Measurements from ENCODE around the gene NAPEPLD. TPM values are rescaled to one million over a fixed set of nuclear protein-coding genes. Genes with fewer than 3 reads are reported as not detected.
A peak's percentile ranks its signal among the peaks of the same experiment; 100 is the strongest.
"Not testable (repeated sequence)": the region's sequence is repeated elsewhere in the genome, so short reads cannot be mapped to it uniquely, and the experiment has no call there.

NAPEPLD gene
- total RNA-seq, 1 donor from 2014 or later, result 8.1 TPM

DNA sequence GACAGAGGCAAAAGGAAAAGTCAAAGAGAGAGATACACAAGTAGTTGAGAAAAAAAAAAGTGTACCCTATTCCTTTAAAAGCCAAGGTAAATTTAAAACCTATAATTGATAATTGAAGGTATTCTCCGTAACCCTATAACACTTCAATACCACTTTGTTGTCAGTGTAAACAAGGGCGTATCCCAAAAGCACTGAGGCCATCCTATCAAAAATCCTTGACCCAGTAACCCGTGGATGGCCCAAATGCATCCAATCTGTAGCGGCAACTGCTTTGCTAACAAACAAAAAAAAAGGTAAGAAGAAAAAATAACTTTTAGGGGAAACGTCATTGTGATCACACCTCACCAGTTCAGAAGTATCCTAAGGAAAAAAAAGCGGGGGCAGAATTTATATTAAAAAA is 5.1 kb upstream of the NAPEPLD start:
- Mint-ChIP-seq H3K9me3 (no peaks in the 10 kb centered on the region), H3K4me3 (no peak overlapping the region), H3K4me1 (ENCODE audit: low read depth) (peaks cover 35% of the 10 kb centered on the region), H3K27ac (no peak overlapping the region), H3K27me3 (ENCODE audit: insufficient read depth) (no peaks in the 10 kb centered on the region), H3K36me3 (ENCODE audit: low read depth) (peaks cover 8% of the 10 kb centered on the region)
- DNase-seq (ENCODE audit: low spot score), result no peak
- intact Hi-C loops (cut with micrococcal nuclease), result no loop called here

GRCh38 chr7:103152744-103153617 is 4.1 kb upstream of the NAPEPLD start:
- intact Hi-C loops (cut with micrococcal nuclease); H3K27me3 Mint-ChIP-seq (ENCODE audit: insufficient read depth): not testable (repeated sequence)

DNA sequence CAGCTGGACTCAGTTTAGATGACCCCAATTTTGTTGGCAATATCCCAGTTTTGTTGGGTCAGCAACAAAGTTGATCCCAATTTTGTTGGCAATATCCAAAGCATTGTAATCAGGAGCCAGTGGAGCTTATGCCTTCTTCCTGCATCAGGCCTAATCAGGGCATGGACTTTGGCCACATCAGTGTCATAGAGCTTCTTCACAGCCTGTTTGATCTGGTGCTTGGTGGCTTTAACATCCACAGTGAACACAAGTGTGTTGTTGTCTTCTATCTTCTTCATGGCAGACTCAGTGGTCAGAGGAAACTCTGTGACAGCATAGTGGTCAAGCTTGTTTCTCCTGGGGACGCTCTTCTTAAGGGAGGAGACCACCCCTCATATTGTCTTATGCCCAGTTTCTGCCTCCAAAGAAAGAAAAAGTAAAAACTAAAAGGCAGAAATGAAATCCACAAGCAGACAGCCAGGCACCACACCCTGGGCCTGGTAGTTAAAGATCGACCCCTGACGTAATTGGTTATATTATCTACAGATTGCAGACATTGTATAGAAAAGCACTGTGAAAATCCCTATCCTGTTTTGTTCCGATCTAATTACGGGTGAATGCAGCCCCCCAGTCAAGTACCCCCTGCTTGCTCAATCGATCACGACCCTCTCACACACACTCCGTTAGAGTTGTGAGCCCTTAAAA is 3.2 kb upstream of the NAPEPLD start:
- H3K27ac Mint-ChIP-seq; H3K27me3 Mint-ChIP-seq (ENCODE audit: insufficient read depth); H3K4me3 Mint-ChIP-seq; H3K36me3 Mint-ChIP-seq (ENCODE audit: low read depth); intact Hi-C loops (cut with micrococcal nuclease); H3K9me3 Mint-ChIP-seq; DNase-seq (ENCODE audit: low spot score): not testable (repeated sequence)
- peaks cover 53% of the 10 kb centered on the region for H3K4me1 Mint-ChIP-seq (ENCODE audit: low read depth)

More at GRCh38 chr7:103152744-103153617, 4.1 kb upstream of the NAPEPLD start:
- peaks cover 45% of the 10 kb centered on the region for H3K4me1 Mint-ChIP-seq (ENCODE audit: low read depth)
- not testable (repeated sequence) for H3K27ac Mint-ChIP-seq; H3K4me3 Mint-ChIP-seq; H3K9me3 Mint-ChIP-seq; H3K36me3 Mint-ChIP-seq (ENCODE audit: low read depth); DNase-seq (ENCODE audit: low spot score)

- Mint-ChIP-seq H3K4me3 (peak overlapping the region; percentile 82), H3K9me3 (no peaks in the 10 kb centered on the region), H3K4me1 (ENCODE audit: low read depth) (peaks cover 50% of the 10 kb centered on the region), H3K27ac (peak overlapping the region; percentile 88), H3K36me3 (ENCODE audit: low read depth) (peaks cover 13% of the 10 kb centered on the region), H3K27me3 (ENCODE audit: insufficient read depth) (no peaks in the 10 kb centered on the region)
- no peak for DNase-seq (ENCODE audit: low spot score)
- intact Hi-C loops (cut with micrococcal nuclease), result no loop called here
Observed at GRCh38 chr7:103150192-103150591, 1.3 kb upstream of the NAPEPLD start.

DNA sequence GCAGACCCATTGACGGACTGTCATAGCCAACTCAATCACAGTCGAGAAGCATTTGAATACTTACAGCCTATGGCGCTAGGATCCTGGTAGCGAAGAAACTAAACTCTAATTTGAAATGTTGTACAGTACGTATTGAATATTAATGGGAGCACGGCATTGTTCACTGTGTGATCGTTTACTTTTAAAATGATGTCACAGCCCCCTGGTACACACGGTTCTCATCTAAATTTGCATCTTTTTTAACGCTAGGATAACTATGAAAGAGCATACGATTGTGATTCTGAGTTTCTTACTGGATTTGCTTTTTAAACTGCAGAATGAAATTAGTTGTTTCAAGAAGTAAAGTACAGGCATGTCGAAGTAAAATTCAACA is 895 bp upstream of the NAPEPLD start:
- Mint-ChIP-seq H3K36me3 (ENCODE audit: low read depth) (peaks cover 13% of the 10 kb centered on the region), H3K4me1 (ENCODE audit: low read depth) (peaks cover 49% of the 10 kb centered on the region), H3K9me3 (no peaks in the 10 kb centered on the region), H3K27me3 (ENCODE audit: insufficient read depth) (no peaks in the 10 kb centered on the region), H3K27ac (peak overlapping the region; percentile 88), H3K4me3 (peak overlapping the region; percentile 82)
- DNase-seq (ENCODE audit: low spot score), result no peak
- intact Hi-C loops (cut with micrococcal nuclease), result loop anchor here (1.0 to 2.0 kb wide), 5 partner anchors 74 to 401 kb away; partner anchors contain the start of genes ARMC10, DNAJC2, FAM185A and PMPCB

DNA sequence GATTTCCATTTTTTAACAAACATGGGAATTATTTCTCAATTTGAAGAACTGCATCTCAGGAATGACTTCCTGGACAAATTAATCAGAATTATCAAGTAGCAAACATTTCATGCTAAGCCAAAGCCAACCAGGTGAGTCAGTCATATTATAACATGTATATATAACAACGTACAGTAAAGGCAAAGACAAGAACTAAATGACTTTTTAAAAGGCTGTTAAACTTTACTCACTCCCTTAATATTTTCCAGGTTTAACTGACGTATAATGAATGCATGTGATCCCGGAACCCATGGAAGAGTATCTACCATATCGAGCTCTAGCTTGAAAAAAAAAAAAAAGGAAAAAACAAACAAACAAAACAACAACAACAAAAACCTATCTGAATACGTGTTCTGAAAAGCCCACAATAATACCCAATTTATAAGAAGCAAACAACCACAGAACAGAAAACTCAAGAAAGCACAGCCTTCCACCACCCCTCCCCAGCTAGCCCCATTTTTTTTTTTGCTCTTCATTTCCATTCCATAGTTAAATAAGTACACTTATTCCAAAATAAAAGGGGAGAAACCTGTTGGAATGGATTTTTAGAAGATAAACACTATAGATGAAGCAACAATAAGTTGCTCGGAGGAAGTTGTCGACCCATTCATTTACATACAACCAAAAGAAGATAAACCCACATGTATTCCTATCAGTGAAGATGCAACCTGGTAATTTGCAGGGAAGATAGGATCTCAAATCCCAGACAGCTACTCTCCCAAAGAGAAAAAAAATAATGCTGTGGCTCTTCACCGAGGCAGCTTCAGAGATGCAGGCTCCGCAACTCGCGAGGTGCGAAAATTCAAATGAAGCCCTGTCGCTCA is 537 bp downstream of the NAPEPLD start:
- Mint-ChIP-seq H3K4me3 (peak overlapping the region; percentile 96), H3K4me1 (ENCODE audit: low read depth) (peaks cover 46% of the 10 kb centered on the region), H3K27ac (peak overlapping the region; percentile 97), H3K27me3 (ENCODE audit: insufficient read depth) (no peaks in the 10 kb centered on the region), H3K36me3 (ENCODE audit: low read depth) (peaks cover 16% of the 10 kb centered on the region), H3K9me3 (no peaks in the 10 kb centered on the region)
- intact Hi-C loops (cut with micrococcal nuclease), result loop anchor here (2.0 kb wide), 3 partner anchors 132 to 400 kb away; partner anchors contain the start of genes DNAJC2 and FAM185A
- DNase-seq (ENCODE audit: low spot score), result no peak

DNA sequence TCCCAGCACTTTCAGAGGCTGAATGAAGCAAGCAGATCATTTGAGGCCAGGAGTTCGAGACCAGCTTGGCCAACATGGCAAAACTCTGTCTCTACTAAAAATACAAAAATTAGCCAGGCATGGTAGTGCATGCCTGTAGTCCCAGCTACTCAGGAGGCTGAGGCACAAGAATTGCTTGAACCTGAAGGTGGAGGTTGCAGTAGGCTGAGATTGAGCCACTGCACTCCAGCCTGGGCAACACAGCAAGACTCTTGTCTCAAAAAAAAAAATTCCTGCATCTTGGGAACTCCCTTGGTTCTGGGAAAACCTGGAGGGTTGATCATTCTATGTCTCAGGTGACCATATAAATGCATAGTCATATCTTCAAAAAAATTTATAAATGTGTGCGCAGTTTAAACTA is 4.1 kb downstream of the NAPEPLD start:
- H3K4me3 Mint-ChIP-seq; H3K27me3 Mint-ChIP-seq (ENCODE audit: insufficient read depth); H3K27ac Mint-ChIP-seq; intact Hi-C loops (cut with micrococcal nuclease); DNase-seq (ENCODE audit: low spot score); H3K9me3 Mint-ChIP-seq: not testable (repeated sequence)
- H3K36me3 Mint-ChIP-seq (ENCODE audit: low read depth), result peaks cover 18% of the 10 kb centered on the region
- peaks cover 44% of the 10 kb centered on the region for H3K4me1 Mint-ChIP-seq (ENCODE audit: low read depth)

GRCh38 chr7:103143868-103144267 is 5.0 kb downstream of the NAPEPLD start:
- no peaks in the 10 kb centered on the region for H3K9me3 Mint-ChIP-seq

DNA sequence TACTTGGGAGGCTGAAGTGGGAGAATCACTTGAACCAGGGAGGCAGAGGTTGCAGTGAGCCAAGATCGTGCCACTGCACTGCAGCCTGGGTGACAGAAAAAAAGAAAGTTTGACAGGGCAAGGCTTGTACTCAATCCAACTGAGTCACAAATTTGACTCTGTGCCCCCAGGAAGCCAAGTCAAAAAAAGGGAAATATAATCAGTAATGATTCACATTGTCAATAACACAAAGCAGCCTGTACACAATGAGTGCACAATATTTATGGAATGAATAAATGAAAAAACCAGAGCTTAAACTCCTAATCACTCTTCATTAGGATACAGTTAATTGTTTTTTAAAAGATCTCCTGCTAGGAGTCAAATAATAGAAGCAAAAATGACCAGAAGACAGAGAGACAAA is 6.4 kb downstream of the NAPEPLD start:
- no peak overlapping the region for H3K4me3 Mint-ChIP-seq
- DNase-seq (ENCODE audit: low spot score), result no peak
- no peaks in the 10 kb centered on the region for H3K9me3 Mint-ChIP-seq
- H3K27ac Mint-ChIP-seq, result no peak overlapping the region
- H3K4me1 Mint-ChIP-seq (ENCODE audit: low read depth), result peaks cover 26% of the 10 kb centered on the region
- H3K27me3 Mint-ChIP-seq (ENCODE audit: insufficient read depth), result no peaks in the 10 kb centered on the region
- peaks cover 16% of the 10 kb centered on the region for H3K36me3 Mint-ChIP-seq (ENCODE audit: low read depth)
- intact Hi-C loops (cut with micrococcal nuclease), result no loop called here

More at GRCh38 chr7:103143868-103144267, 5.0 kb downstream of the NAPEPLD start:
- no peaks in the 10 kb centered on the region for H3K27me3 Mint-ChIP-seq (ENCODE audit: insufficient read depth)
- peaks cover 39% of the 10 kb centered on the region for H3K4me1 Mint-ChIP-seq (ENCODE audit: low read depth)
- intact Hi-C loops (cut with micrococcal nuclease), result no loop called here
- H3K27ac Mint-ChIP-seq, result no peak overlapping the region
- H3K36me3 Mint-ChIP-seq (ENCODE audit: low read depth), result peaks cover 18% of the 10 kb centered on the region
- no peak overlapping the region for H3K4me3 Mint-ChIP-seq
- DNase-seq (ENCODE audit: low spot score), result no peak

DNA sequence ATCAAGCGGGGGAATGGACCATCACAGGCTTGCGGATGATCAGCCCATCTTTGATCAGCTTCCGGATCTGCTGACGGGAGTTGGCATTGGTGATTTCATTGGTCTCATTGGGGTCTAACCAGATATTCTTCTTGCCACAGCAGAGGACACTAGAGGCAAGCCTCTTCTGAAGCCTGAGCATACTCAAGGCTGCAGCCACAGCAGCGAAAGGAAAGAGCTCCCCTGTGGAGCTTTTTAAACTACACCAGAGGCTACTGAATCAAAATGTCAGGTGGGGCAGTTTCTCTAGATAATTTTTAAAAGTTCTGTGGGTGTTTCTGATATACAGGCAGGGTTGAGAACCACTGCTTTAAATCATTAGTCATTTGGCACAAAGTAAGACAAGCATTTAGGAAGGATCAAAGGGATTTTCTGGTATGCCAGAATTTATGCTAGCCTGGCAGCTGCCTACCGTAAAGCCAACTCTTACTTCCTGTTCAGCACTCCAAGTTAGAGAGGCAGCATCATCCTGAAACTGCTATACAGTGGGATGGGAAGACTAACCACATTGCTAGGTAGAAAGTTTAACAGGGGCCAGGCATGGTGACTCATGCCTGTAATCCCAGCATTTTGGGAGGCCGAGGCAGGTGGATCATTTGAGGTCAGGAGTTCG is 7.0 kb downstream of the NAPEPLD start:
- Mint-ChIP-seq H3K27me3 (ENCODE audit: insufficient read depth) (no peaks in the 10 kb centered on the region), H3K4me1 (ENCODE audit: low read depth) (peaks cover 20% of the 10 kb centered on the region), H3K36me3 (ENCODE audit: low read depth) (peaks cover 16% of the 10 kb centered on the region), H3K27ac (no peak overlapping the region), H3K4me3 (no peak overlapping the region), H3K9me3 (no peaks in the 10 kb centered on the region)
- no peak for DNase-seq (ENCODE audit: low spot score)
- intact Hi-C loops (cut with micrococcal nuclease), result no loop called here

DNA sequence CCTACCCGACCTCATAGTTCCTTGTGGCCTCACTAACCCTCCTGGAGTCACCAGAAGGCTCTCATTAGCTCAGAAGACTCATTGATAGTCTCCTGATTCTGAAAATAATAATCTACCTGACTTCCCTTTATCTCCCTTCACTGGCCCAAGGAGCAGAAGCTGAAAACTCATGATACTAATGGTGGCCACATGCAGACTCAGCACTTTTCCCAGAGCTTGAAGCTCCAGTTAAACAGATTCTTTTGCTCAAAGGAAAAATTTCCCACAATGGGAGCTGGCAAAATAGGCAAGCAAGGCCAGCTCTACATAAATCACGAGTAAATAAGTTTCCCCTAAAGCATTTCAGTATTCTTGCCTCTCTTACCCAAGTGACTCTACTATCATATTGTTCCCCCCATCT is 8.2 kb downstream of the NAPEPLD start:
- H3K27me3 Mint-ChIP-seq (ENCODE audit: insufficient read depth), result no peaks in the 10 kb centered on the region
- DNase-seq (ENCODE audit: low spot score), result no peak
- H3K36me3 Mint-ChIP-seq (ENCODE audit: low read depth), result peaks cover 13% of the 10 kb centered on the region
- no peaks in the 10 kb centered on the region for H3K9me3 Mint-ChIP-seq
- no peak overlapping the region for H3K4me3 Mint-ChIP-seq
- no peak overlapping the region for H3K27ac Mint-ChIP-seq
- intact Hi-C loops (cut with micrococcal nuclease), result no loop called here
- peaks cover 16% of the 10 kb centered on the region for H3K4me1 Mint-ChIP-seq (ENCODE audit: low read depth)

- no peaks in the 10 kb centered on the region for H3K27me3 Mint-ChIP-seq (ENCODE audit: insufficient read depth)
- H3K4me3 Mint-ChIP-seq, result no peak overlapping the region
- no peaks in the 10 kb centered on the region for H3K9me3 Mint-ChIP-seq
- DNase-seq (ENCODE audit: low spot score), result no peak
- peaks cover 13% of the 10 kb centered on the region for H3K36me3 Mint-ChIP-seq (ENCODE audit: low read depth)
- intact Hi-C loops (cut with micrococcal nuclease), result no loop called here
- H3K4me1 Mint-ChIP-seq (ENCODE audit: low read depth), result peaks cover 16% of the 10 kb centered on the region
- H3K27ac Mint-ChIP-seq, result no peak overlapping the region
Observed at GRCh38 chr7:103140061-103140460, 8.8 kb downstream of the NAPEPLD start.
